IPS-11a (cell line): ENCODE data around the gene SGSM1.

ENCODE experiments used
- H3K4me3 ChIP-seq: one replicate; pipeline ENCODE4 v1.5.1; 2013; ENCODE audit warnings: low read depth, low read length, control low read depth

The SGSM1 gene

GRCh38 chr22:24803064-24803542, 2.9 kb upstream of the SGSM1 start:
- no peak overlapping the region for H3K4me3 ChIP-seq

GRCh38 chr22:24806663-24807001, 621 bp downstream of the SGSM1 start:
- peak overlapping the region; percentile 62 for H3K4me3 ChIP-seq

GRCh38 chr22:24807284-24807950, 1.4 kb downstream of the SGSM1 start:
- H3K4me3 ChIP-seq, result no peak overlapping the region

GRCh38 chr22:24809331-24809730, 3.3 kb downstream of the SGSM1 start:
- H3K4me3 ChIP-seq, result no peak overlapping the region

GRCh38 chr22:24810043-24810749, 4.2 kb downstream of the SGSM1 start:
- no peak overlapping the region for H3K4me3 ChIP-seq

GRCh38 chr22:24812950-24813775, 7.2 kb downstream of the SGSM1 start:
- no peak overlapping the region for H3K4me3 ChIP-seq

- H3K4me3 ChIP-seq, result no peak overlapping the region
Observed at GRCh38 chr22:24813861-24814770, 8.1 kb downstream of the SGSM1 start.

- H3K4me3 ChIP-seq, result no peak overlapping the region
Observed at GRCh38 chr22:24816806-24817205, 10.8 kb downstream of the SGSM1 start.

GRCh38 chr22:24819487-24819886, 13.5 kb downstream of the SGSM1 start:
- H3K4me3 ChIP-seq, result no peak overlapping the region

- no peak overlapping the region for H3K4me3 ChIP-seq
Observed at GRCh38 chr22:24819911-24820461, 14.0 kb downstream of the SGSM1 start.

- no peak overlapping the region for H3K4me3 ChIP-seq
Observed at GRCh38 chr22:24822471-24822870, 16.5 kb downstream of the SGSM1 start.

- H3K4me3 ChIP-seq, result no peak overlapping the region
Observed at GRCh38 chr22:24823787-24824186, 17.8 kb downstream of the SGSM1 start.

- H3K4me3 ChIP-seq, result no peak overlapping the region
Observed at GRCh38 chr22:24824250-24824649, 18.2 kb downstream of the SGSM1 start.

GRCh38 chr22:24824915-24825314, 18.9 kb downstream of the SGSM1 start:
- H3K4me3 ChIP-seq, result no peak overlapping the region

GRCh38 chr22:24826710-24827285, 20.8 kb downstream of the SGSM1 start:
- H3K4me3 ChIP-seq, result no peak overlapping the region

GRCh38 chr22:24827296-24827695, 21.3 kb downstream of the SGSM1 start:
- H3K4me3 ChIP-seq, result no peak overlapping the region

GRCh38 chr22:24830205-24830979, 24.4 kb downstream of the SGSM1 start:
- no peak overlapping the region for H3K4me3 ChIP-seq

- H3K4me3 ChIP-seq, result no peak overlapping the region
Observed at GRCh38 chr22:24831687-24832086, 25.7 kb downstream of the SGSM1 start.

GRCh38 chr22:24833881-24834495, 28.0 kb downstream of the SGSM1 start:
- H3K4me3 ChIP-seq, result no peak overlapping the region
